Right ventricle myocardium superior (tissue), 1 donor: ENCODE measurements around the gene APOBEC3B. TPM values are rescaled to one million over a fixed set of nuclear protein-coding genes. Genes with fewer than 3 reads are reported as not detected.
"Not testable (repeated sequence)": the region's sequence is repeated elsewhere in the genome, so short reads cannot be mapped to it uniquely, and the experiment has no call there.

Source experiments
- ATAC-seq: fragments of 200-7000 bp; cut with Tn5 transposase; one replicate; pipeline ENCODE4 v1.9.1; 2020; ENCODE audit warnings: mild to moderate bottlenecking; ENCODE audit not compliant: poor library complexity
- DNase-seq: peaks from one replicate; pipeline ENCODE4 v3.0.0-alpha.2; 2020
- intact Hi-C: fragments of 100-400 bp; cut with DNase I; formaldehyde crosslinking; loops from one replicate; pipeline ENCODE4 v1.11.2; 2022
- total RNA-seq: library from RNA; stranded (reverse); fragmentation: NEBNext Ultra II Directional; extraction: Animal tissue kit (Norgen Biotek cat#: 25700); gene quantifications from one replicate; pipeline ENCODE4 v1.2.1, GENCODE V29; 2021
- donor health status: DM: no; HTN: yes; CAD: no; lungs with severe emphysema.

APOBEC3B gene
- total RNA-seq, 1 donor from 2014 or later = 0.75 TPM

DNA sequence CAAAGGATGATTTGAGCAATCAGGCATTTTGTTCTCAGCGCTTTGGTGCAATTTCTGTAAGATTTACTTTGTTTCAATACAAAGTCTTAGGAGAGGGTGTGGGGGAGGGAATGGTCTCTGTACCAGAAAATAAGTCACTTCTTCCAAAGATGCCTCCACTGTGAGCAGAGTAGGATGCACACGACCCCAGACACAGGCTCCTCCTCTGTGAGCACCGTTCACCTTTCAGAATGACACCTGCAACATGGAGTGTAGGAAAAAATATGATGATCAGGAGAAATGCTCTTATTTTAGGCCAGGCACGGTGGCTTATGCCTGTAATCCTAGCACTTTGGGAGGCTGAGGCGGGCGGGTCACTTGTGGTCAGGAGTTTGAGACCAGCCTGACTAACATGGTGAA is 32.6 kb downstream of the APOBEC3B start:
- DNase-seq, intact Hi-C loops: not testable (repeated sequence)
- peak; percentile 14 for ATAC-seq

DNA sequence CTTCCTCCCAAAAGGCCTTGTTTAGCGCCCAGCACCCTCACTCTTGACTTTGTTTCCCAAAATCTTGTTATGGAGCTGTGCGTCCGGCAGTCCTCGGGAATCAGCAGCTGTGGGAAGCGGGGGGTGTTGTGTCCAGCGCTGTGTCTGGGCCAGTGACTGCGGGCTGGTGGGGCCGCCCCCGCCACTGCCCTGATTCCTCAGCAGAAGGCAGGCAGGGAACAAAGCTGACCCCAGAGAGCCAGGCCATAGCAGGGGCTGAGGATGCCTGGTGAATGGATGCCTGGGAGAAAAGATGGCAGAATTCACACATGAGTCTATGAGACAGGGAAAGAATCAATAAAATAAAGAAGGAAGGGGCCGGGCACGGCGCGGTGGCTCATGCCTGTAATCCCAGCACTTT is 34.4 kb downstream of the APOBEC3B start:
- ATAC-seq = no peak
- no peak for DNase-seq
- intact Hi-C loops = no loop called here

DNA sequence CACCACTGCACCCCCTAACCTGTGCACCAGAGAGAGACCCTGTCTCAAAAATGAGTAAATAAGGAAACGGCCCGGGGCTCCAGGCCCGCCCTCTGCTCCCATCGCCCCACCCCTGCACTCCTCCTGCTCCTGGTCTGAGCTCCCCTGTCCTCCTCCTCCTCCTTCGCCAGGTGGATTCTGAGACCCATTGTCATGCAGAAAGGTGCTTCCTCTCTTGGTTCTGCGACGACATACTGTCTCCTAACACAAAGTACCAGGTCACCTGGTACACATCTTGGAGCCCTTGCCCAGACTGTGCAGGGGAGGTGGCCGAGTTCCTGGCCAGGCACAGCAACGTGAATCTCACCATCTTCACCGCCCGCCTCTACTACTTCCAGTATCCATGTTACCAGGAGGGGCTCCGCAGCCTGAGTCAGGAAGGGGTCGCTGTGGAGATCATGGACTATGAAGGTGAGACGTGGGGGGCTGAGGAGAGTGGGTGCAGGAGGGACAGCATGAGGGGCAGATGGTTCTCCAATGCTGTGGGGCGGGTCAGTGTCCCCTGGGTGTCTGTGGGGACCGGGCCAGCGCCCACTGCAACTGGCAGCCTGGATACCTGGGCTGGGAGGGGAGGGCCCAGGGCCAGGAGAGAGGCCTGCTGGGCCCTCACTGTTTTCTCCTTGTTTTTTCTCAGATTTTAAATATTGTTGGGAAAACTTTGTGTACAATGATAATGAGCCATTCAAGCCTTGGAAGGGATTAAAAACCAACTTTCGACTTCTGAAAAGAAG is 35.6 kb downstream of the APOBEC3B start:
- intact Hi-C loops = no loop called here
- ATAC-seq = no peak
- DNase-seq = no peak

DNA sequence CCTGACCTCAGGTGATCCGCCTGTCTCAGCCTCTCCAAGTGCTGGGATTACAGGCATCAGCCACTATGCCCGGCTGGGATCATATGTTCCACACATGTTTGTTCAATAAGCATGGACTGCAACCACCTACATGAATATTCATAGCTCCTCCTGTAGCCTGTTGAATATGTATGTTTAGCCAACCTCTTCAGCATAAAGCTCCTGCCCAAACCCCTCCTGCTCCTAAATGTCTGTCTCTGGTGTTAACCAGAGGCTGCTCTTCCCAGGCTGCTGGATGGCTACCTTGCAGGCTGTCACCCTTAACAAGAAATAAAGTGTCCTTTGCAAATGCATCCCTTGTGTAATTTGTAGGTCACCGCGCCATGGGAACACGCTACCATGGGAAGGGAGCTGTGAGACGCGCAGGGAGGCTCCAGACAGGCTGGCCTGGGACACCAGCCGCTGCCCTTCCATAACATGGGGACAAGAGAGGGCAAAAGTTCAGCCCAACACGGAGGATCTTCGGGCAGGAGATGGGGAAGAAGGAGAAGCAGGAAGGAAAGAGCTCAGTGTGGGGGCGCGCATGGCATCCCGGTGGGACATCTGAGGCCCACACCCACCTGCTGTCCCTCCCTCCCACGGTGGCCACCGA is 38.0 kb downstream of the APOBEC3B start:
- intact Hi-C loops = not testable (repeated sequence)
- ATAC-seq = peak; percentile 13

DNA sequence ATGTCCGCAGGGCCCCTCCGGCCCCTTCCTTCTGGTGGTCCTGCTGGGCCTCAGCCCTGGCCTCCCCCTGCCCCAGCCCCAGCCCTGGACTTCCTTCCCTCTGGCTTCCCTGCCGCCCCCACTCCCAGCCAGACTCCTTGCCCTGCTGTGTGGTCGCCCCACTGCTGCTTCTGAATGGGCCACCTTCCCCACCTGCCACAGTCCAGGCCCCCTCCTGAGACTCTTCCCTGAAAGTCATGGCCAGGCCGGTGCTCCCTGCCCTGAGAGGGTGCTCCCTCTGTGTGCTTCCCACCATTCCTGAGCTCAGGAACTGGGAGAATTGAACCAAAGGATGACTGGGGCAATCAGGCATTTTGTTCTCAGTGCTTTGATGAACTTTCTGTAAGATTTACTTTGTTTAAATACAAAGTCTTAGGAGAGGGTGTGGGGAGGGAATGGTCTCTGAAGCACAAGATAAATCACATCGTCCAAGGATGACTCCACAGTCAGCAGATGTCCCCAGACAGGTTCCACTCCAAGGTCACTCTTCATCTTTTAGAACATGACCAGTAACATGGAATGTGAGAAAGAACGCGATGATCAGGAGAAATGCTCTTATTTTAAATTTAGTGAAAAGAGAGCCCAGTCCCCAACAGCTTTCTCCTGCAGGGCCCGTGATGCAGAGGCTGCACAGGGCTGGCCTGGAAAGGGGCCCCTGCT is 39.6 kb downstream of the APOBEC3B start:
- intact Hi-C loops = no loop called here
- ATAC-seq (no peak), DNase-seq (no peak)

More for the DNA sequence above, 38.0 kb downstream of the APOBEC3B start:
- not testable (repeated sequence) for DNase-seq

DNA sequence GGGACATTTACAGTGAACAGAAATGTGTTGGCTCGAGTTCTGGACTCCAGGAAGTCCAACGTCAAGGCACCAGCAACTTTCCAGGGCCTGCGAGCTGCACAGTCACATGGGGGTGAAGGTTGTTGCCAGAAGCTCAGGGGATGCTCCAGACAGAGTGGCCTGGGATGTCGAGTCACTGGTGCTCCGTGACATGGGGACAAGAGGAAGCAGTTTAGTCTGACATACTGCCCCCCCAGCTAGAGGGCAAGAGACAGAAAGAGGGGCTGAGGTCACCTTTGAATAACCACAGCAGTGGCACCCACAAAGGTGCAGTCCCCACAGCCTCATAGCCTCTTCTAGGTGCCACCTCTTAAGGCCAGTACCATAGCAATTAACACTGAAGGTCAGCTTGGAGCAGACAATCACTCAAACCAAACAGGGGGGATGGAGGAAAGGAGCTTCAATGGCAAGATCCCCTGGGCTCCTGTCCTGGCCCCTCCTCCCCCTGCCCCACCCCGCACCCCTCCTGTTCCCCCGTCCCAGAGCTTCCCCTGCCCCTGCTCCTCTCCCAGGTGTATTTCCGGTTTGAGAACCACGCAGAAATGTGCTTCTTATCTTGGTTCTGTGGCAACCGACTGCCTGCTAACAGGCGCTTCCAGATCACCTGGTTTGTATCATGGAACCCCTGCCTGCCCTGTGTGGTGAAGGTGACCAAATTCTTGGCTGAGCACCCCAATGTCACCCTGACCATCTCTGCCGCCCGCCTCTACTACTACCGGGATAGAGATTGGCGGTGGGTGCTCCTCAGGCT is 42.6 kb downstream of the APOBEC3B start:
- DNase-seq = no peak
- ATAC-seq = no peak
- intact Hi-C loops = no loop called here

DNA sequence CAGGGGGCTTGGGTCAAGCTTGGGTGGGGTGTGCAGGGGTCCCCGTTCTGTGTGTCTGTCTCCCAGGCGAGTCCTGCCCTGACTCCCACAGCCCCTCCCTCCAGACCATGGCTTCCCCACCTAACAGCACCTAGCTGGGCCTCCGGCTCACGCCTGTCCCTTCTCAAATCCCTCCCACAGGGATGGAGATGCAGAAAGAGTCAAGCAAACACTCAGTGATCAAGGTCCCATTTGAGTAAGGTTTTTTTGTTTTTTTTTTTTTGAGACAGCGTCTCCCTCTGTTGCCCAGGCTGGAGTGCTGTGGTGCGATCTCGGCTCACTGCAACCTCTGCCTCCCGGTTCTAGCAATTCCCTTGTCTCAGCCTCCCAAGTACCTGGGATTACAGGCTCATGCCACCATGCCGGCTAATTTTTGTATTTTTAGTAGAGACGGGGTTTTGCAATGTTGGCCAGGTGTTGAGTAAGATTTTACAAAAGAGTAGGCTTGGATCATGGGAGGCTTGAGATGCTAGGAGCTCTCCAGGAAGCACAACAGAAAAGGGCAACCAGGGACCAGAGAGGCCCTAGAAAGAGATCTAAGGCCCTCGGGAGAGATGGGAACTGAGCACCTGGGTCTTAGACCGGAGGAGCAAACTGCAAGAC is 44.5 kb downstream of the APOBEC3B start:
- intact Hi-C loops = no loop called here
- no peak for DNase-seq

DNA sequence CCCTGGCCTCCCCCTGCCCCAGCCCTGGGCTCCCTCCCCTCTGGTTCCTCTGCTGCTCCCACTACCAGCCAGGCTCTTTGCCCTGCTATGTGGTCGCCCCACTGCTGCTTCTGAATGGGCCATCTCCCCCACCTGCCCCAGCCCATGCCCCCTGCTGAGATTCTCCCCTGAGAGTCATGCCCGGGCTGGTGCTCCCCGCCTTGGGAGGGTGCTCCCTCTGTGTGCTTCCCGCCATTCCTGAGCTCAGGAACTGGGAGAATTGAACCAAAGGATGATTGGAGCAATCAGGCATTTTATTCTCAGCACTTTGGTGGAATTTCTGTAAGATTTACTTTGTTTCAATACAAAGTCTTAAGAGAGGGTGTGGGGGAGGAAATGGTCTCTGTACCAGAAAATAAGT is 45.6 kb downstream of the APOBEC3B start:
- intact Hi-C loops = no loop called here
- ATAC-seq = no peak
- DNase-seq = no peak

More for the DNA sequence above, 44.5 kb downstream of the APOBEC3B start:
- no peak for ATAC-seq

DNA sequence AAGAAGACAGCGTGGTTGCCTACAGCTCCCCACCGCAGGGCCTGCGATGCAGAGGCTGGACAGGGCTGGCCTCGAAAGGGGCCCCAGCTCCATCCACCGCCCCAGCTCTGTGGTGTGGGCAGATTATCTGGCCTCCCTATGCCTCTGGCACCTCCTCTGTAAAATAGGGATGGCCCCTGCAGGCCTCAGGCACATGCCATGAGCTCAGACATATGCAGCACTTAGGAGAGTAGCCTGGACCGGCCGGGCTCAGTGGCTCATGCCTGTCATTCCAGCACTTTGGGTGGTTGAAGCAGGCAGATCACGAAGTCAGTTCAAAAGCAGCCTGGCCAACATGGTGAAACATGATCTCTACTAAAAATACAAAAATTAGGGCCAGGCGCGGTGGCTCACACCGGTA is 46.1 kb downstream of the APOBEC3B start:
- DNase-seq (no peak), ATAC-seq (no peak)
- intact Hi-C loops = no loop called here

DNA sequence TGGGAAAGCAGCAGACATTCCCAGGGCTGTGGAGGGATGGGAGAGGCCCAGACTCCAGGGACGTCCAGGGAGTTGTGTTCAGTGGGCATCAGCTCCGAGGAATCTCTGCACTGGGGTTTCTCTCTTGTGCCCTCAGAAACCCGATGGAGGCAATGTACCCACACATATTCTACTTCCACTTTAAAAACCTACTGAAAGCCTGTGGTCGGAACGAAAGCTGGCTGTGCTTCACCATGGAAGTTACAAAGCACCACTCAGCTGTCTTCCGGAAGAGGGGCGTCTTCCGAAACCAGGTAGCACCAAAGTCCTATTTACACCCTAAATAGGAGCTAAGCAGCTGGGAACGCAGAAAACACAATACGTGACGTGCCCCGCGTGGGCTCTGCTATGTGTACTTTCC is 47.1 kb downstream of the APOBEC3B start:
- intact Hi-C loops = no loop called here
- DNase-seq (no peak), ATAC-seq (no peak)

DNA sequence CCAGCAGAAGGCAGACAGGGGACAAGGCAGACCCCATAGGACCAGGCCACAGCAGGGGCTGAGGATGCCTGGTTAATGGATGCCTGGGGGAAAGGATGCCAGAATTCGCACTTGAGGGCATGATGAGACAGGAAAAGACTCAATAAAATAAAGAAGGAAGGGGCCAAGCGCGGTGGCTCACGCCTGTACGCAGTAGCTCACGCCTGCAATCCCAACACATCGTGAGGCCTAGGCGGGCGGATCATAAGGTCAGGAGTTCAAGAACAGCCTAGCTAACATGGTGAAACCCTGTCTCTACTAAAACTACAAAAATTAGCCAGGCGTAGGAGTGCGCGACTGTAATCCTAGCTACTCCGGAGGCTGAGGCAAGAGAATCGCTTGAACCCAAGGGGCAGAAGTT is 48.6 kb downstream of the APOBEC3B start:
- no peak for DNase-seq
- intact Hi-C loops = no loop called here
- ATAC-seq = no peak

DNA sequence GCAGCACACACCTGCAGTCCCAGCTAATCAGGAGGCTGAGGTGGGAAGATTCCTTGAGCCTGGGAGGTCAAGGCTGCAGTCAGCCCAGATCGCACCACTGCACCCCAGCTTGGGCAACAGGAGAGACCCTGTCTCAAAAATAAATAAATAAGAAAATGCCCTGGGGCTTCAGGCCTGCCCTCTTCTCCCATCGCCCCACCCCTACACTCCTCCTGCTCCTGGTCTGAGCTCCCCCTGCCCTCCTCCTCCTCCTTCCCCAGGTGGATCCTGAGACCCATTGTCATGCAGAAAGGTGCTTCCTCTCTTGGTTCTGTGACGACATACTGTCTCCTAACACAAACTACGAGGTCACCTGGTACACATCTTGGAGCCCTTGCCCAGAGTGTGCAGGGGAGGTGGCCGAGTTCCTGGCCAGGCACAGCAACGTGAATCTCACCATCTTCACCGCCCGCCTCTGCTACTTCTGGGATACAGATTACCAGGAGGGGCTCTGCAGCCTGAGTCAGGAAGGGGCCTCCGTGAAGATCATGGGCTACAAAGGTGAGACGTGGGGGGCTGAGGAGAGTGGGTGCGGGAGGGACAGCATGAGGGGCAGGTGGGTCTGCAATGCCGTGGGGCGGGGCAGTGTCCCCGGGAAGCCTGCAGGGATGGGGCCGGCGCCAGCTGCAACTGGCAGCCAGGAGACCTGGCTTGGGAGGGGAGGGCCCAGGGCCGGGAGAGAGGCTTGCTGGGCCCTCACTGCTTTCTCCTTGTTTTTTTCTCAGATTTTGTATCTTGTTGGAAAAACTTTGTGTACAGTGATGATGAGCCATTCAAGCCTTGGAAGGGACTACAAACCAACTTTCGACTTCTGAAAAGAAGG is 49.5 kb downstream of the APOBEC3B start:
- ATAC-seq, intact Hi-C loops, DNase-seq: not testable (repeated sequence)

DNA sequence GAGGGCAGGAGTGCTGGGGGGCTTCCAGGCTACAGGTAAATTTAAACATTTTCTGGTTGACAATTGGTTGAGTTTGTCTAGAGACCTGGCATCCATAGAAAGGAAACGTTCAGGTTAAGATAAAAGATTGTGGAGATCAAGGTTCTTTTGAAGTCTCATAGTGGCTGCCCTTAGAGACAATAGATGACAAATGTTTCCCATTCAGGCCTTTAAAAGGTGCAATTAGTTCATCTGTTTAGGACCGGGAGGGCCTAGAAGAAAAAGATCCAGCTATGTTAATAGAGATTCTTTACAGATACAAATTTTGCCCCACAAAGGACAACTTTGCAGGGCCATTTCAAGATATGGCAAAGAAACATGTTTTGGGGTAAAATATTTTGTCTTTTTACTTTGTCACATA is 54.9 kb downstream of the APOBEC3B start:
- intact Hi-C loops, ATAC-seq, DNase-seq: not testable (repeated sequence)

DNA sequence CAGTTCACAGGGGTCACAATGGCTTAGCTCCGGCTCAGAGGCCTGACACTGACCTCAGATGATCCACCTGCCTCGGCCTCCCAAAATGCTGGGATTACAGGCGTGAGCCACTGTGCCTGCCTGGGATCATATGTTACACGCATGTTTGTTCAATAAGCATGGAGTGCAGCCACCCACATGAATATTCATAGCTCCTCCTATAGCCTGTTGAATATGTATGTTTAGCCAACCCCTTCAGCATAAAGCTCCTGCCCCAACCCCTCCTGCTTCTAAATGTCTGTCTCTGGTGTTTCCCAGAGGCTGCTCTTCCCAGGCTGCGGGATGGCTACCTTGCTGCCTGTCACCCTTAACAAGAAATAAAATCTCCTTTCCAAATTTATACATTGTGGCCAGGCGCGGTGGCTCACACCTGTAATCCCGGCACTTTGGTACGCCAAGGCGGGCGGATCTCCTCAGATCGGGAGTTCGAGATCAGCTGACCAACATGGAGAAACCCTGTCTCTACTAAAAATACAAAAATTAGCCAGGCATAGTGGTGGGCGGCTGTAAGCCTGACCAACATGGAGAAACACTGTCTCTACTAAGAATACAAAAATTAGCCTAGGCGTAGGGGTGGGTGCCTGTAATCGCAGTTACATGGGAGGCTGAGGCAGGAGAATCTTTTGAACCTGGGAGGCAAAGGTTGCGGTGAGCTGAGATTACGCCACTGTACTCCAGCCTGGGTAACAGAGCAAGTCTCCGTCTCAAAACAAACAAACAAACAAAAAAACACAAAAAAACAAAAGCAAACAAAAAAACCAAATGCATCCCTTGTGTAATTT is 57.4 kb downstream of the APOBEC3B start:
- no peak for ATAC-seq
- DNase-seq = no peak
- intact Hi-C loops = no loop called here

DNA sequence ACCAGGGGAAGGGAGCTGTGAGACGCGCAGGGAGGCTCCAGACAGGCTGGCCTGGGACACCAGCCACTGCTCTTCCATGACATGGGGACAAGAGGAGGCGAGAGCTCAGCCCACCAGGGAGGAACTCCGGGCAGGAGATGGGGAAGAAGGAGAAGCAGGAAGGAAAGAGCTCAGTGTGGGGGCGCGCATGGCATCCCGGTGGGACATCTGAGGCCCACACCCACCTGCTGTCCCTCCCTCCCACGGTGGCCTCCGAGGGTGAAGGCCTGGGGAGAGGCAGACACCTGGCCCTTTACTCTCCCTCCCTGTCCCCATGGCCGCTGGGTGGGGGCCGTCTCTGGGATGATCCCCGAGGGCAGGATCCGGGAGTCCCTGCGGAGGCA is 58.0 kb downstream of the APOBEC3B start:
- not testable (repeated sequence) for DNase-seq
- peak; percentile 13 for ATAC-seq

DNA sequence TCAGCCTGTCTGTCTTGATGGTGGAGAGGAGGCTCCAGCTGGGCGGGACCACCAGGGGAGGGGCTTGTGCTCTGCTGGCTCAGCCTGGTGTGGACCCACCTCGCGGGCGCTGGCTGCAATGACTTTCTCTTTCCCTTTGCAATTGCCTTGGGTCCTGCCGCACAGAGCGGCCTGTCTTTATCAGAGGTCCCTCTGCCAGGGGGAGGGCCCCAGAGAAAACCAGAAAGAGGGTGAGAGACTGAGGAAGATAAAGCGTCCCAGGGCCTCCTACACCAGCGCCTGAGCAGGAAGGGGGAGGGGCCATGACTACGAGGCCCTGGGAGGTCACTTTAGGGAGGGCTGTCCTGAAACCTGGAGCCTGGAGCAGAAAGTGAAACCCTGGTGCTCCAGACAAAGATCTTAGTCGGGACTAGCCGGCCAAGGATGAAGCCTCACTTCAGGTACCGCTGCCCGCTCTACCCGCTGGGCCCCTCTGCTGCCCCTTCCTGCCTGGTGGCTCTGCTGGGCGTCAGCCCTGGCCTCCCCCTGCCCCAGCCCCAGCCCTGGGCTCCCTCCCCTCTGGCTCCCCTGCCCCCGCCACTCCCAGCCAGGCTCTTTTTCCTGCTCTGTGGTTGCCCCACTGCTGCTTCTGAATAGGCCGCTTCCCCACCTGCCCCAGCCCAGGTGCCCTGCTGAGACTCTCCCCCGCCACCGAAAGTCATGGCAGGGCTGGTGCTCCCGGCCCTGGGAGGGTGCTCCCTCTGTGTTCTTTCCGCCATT is 58.6 kb downstream of the APOBEC3B start, which contains the start of gene APOBEC3F:
TSS of gene APOBEC3F (plus strand) at position 327 of the 759 bp plus-strand sequence. CDS start at position 424, 97 bp downstream.
- intact Hi-C loops = not testable (repeated sequence)
- DNase-seq = peak; percentile 66
- ATAC-seq = peak; percentile 94

More for the DNA sequence above, 58.0 kb downstream of the APOBEC3B start:
- intact Hi-C loops = not testable (repeated sequence)
